ENCODE data around the gene TFF1. TPM values are rescaled to one million over a fixed set of nuclear protein-coding genes. Genes with fewer than 3 reads are reported as not detected.
A peak's percentile ranks its signal among the peaks of the same experiment; 100 is the strongest.

Gene TFF1
- total RNA-seq, 1 donor from 2014 or later = 136 TPM

DNA sequence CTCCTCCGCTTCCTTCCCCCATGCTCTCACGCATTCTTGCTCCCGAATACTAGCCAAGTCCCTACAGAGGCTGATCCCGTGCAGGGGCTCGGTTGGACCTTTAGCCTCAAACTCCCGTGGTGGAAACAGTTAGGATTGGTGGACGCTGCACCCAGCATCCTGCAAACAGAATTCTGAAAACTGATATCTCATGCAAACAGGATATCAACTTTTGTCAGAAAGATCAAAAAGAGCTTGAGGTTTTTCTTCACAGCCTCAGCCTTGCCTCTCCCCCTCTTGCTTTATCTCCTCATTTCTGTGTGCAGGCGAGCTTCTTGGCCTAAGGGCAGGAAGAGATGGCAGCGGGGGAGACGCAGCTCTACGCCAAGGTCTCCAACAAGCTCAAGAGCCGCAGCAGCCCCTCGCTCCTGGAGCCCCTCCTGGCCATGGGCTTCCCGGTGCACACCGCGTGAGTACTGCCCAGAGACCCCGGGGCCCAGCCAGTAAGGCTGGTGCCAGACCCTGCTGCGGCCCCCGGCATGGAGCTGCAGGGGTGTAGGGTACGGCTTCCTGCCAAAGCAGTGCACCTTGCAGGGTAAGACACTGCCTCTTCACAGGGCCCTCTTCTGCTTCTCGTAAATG is 37.4 kb upstream of the TFF1 start, which contains the start of gene UBASH3A:
TSS of gene UBASH3A (plus strand) at position 292 of the 621 bp plus-strand sequence. CDS start at position 336, 44 bp downstream.
- Mint-ChIP-seq H3K27ac (no peak within 1 kb of the TSS), H3K4me3 (no peak within 1 kb of the TSS)

DNA sequence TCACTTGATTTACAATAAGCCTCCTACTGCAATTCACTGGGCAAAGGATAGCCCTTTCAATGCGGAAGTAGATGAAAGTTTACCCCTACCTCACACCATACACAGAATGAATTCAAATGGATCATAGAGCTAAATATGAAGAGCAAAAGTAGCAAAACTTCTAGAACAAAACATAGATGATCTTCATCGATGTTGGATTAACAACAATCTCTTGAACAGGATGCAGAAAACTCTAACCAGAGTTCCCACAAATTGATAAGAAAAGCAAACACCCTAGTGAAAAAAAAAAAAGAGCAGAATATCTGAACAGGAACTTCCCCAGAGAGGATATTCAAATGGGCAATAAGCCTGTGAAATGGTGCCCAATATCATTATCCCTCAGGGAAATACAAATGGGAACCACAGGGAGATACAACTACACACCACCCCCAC is 35.5 kb upstream of the TFF1 start:
- Mint-ChIP-seq H3K27me3 (peaks cover 3% of the 10 kb centered on the region), H3K4me1 (ENCODE audit: unreplicated experiment) (peaks cover 22% of the 10 kb centered on the region), H3K4me3 (no peak overlapping the region), H3K27ac (peak overlapping the region; percentile 28), H3K9me3 (no peaks in the 10 kb centered on the region), H3K36me3 (no peaks in the 10 kb centered on the region)
- DNase-seq (ENCODE audit: extremely low spot score, unreplicated experiment) = no peak
- TF ChIP-seq CTCF (conservative IDR thresholded peaks at IDR 0.05) = no peak

More for the DNA sequence above, 37.4 kb upstream of the TFF1 start, which contains the start of gene UBASH3A:
- Mint-ChIP-seq H3K9me3 (no peaks in the 10 kb centered on the region), H3K36me3 (no peaks in the 10 kb centered on the region), H3K4me1 (ENCODE audit: unreplicated experiment) (peaks cover 6% of the 10 kb centered on the region), H3K27me3 (peaks cover 3% of the 10 kb centered on the region)
- no peak for TF ChIP-seq CTCF (conservative IDR thresholded peaks at IDR 0.05)
- DNase-seq (ENCODE audit: extremely low spot score, unreplicated experiment) = no peak

GRCh38 chr21:42401154-42401553 is 34.8 kb upstream of the TFF1 start:
- H3K36me3 Mint-ChIP-seq = no peaks in the 10 kb centered on the region
- no peak overlapping the region for H3K27ac Mint-ChIP-seq
- peaks cover 22% of the 10 kb centered on the region for H3K4me1 Mint-ChIP-seq (ENCODE audit: unreplicated experiment)
- no peak overlapping the region for H3K4me3 Mint-ChIP-seq
- no peak for DNase-seq (ENCODE audit: extremely low spot score, unreplicated experiment)
- no peaks in the 10 kb centered on the region for H3K27me3 Mint-ChIP-seq
- no peaks in the 10 kb centered on the region for H3K9me3 Mint-ChIP-seq
- no peak for TF ChIP-seq CTCF (conservative IDR thresholded peaks at IDR 0.05)

DNA sequence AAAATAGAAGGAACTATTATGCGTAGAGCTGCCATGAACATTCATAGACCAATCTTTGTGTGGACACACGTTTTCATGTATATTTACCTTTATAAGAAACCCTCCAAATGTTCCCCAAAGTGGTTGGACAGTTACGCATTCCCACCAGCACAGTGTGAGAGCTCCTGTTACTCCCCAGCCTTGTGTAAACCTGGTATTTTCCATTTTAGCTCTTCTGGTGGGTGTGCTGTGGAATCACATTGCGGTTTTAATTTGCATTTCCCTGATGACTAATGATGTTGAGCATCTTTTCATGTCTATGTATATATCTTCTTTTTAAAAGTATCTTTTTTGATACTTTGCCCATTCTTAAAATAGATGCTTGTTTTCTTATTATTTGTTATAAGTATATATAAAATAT is 34.2 kb upstream of the TFF1 start:
- no peak overlapping the region for H3K27ac Mint-ChIP-seq
- no peaks in the 10 kb centered on the region for H3K27me3 Mint-ChIP-seq
- H3K4me1 Mint-ChIP-seq (ENCODE audit: unreplicated experiment) = peaks cover 22% of the 10 kb centered on the region
- no peak overlapping the region for H3K4me3 Mint-ChIP-seq
- no peak for DNase-seq (ENCODE audit: extremely low spot score, unreplicated experiment)
- H3K36me3 Mint-ChIP-seq = no peaks in the 10 kb centered on the region
- no peak for TF ChIP-seq CTCF (conservative IDR thresholded peaks at IDR 0.05)
- no peaks in the 10 kb centered on the region for H3K9me3 Mint-ChIP-seq

DNA sequence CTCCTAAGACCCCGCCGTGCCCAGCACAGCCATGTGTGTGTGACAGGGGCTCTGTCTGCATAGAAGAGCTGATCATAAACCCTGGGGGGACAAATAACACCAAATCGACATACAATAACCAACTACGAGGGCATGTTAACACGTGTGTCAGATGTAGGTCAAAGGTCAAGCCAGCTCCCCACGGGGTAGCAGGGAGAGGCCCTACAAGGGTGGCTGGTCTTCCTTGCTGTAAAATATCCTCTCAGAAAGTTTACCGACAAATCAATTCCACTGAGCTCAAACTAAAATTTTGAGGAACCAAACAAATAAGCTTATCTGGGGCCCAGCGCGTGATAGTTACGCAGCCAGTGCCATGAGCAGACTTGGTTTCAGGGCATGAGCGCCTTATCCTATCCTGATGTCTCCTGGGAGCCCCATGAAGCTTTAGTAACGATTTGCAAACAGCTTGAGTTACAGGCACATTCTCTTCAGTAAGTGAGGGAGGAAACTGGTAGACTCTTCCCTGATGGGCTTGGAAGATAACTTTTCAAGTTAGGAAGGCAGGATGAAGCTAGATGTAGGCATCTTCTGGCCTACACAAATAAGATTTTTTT is 32.2 kb upstream of the TFF1 start:
- H3K9me3 Mint-ChIP-seq = no peaks in the 10 kb centered on the region
- H3K27me3 Mint-ChIP-seq = no peaks in the 10 kb centered on the region
- no peak for TF ChIP-seq CTCF (conservative IDR thresholded peaks at IDR 0.05)
- H3K4me3 Mint-ChIP-seq = no peak overlapping the region
- no peaks in the 10 kb centered on the region for H3K36me3 Mint-ChIP-seq
- peaks cover 22% of the 10 kb centered on the region for H3K4me1 Mint-ChIP-seq (ENCODE audit: unreplicated experiment)
- no peak overlapping the region for H3K27ac Mint-ChIP-seq
- DNase-seq (ENCODE audit: extremely low spot score, unreplicated experiment) = no peak
